Stimulated activated CD4-positive, alpha-beta T cell treated with anti-CD3 and anti-CD28 coated beads, Interleukin-4, amount 100 ng/mL, for 24 hours (primary cell): Measurements from ENCODE around the gene LIF.
"Not testable (repeated sequence)": the region's sequence is repeated elsewhere in the genome, so short reads cannot be mapped to it uniquely, and the experiment has no call there.

Experiments used
- DNase-seq: peaks from one replicate; pipeline ENCODE4 v3.0.0-alpha.2; 2020

Gene LIF

GRCh38 chr22:30204015-30204741, 42.4 kb downstream of the LIF start:
- no peak for DNase-seq

- no peak for DNase-seq
These were observed 44.0 kb downstream of the LIF start for GRCh38 chr22:30202531-30203006.

- DNase-seq = no peak
These were observed 44.6 kb downstream of the LIF start for GRCh38 chr22:30201945-30202344.

- DNase-seq = not testable (repeated sequence)
These were observed 45.7 kb downstream of the LIF start for GRCh38 chr22:30200905-30201304.

- no peak for DNase-seq
These were observed 47.6 kb downstream of the LIF start for GRCh38 chr22:30198921-30199320.

GRCh38 chr22:30198152-30198825, 48.3 kb downstream of the LIF start:
- DNase-seq = no peak

- no peak for DNase-seq
These were observed 49.2 kb downstream of the LIF start for GRCh38 chr22:30197389-30197788.

GRCh38 chr22:30196880-30197336, 49.7 kb downstream of the LIF start:
- DNase-seq = no peak

- DNase-seq = peak; percentile 69
These were observed 50.2 kb downstream of the LIF start for GRCh38 chr22:30196141-30196879.

GRCh38 chr22:30195245-30196140, 51.1 kb downstream of the LIF start:
- DNase-seq = no peak

GRCh38 chr22:30193031-30193775, 53.4 kb downstream of the LIF start:
- no peak for DNase-seq

GRCh38 chr22:30192427-30192826, 54.1 kb downstream of the LIF start:
- DNase-seq = no peak

GRCh38 chr22:30191040-30191701, 55.4 kb downstream of the LIF start:
- no peak for DNase-seq

GRCh38 chr22:30190574-30190973, 56.0 kb downstream of the LIF start:
- DNase-seq = no peak
